DOHH2 (cell line): ENCODE data around the gene RTP3.

Experiments
- H3F3A ChIP-seq: fragments of 200-600 bp; sonication (generic), shearing (Covaris generic); 2 replicates; pipeline ENCODE4 v1.6.0; 2016; ENCODE audit warnings: antibody characterized with exemption, mild to moderate bottlenecking; ENCODE audit not compliant: control insufficient read depth, insufficient read depth
- H3K27ac ChIP-seq: fragments of 200-600 bp; sonication (generic); 2 replicates; pipeline ENCODE4 v1.5.1; 2014; ENCODE audit warnings: low read depth, mild to moderate bottlenecking, low read length, moderate library complexity
- H3K27me3 ChIP-seq: fragments of 200-600 bp; sonication (generic); 2 replicates; pipeline ENCODE4 v1.6.1; 2014; ENCODE audit warnings: mild to moderate bottlenecking, low read length, mixed read lengths; ENCODE audit not compliant: control insufficient read depth
- H3K36me3 ChIP-seq: fragments of 200-600 bp; sonication (generic); 2 replicates; pipeline ENCODE4 v1.6.1; 2014; ENCODE audit warnings: mild to moderate bottlenecking, low read length, moderate library complexity, mixed read lengths; ENCODE audit not compliant: control insufficient read depth
- H3K4me1 ChIP-seq: fragments of 200-600 bp; sonication (generic); 2 replicates; pipeline ENCODE4 v1.6.1; 2014; ENCODE audit warnings: mild to moderate bottlenecking, low read length, mixed read lengths; ENCODE audit not compliant: control insufficient read depth
- H3K4me2 ChIP-seq: fragments of 200-600 bp; sonication (generic); 2 replicates; pipeline ENCODE4 v1.6.0; 2014; ENCODE audit warnings: mild to moderate bottlenecking, low read length, moderate library complexity
- H3K4me3 ChIP-seq: fragments of 200-600 bp; sonication (generic); 2 replicates; pipeline ENCODE4 v1.5.1; 2014; ENCODE audit warnings: mild to moderate bottlenecking, low read length, mixed read lengths
- H3K79me2 ChIP-seq: fragments of 200-600 bp; sonication (generic); 2 replicates; pipeline ENCODE4 v1.6.1; 2014; ENCODE audit warnings: mild to moderate bottlenecking, low read length, mixed read lengths; ENCODE audit not compliant: control insufficient read depth
- H3K9me2 ChIP-seq: fragments of 200-600 bp; sonication (generic); replicated peaks from 2 replicates; pipeline ENCODE4 v1.6.1; 2014; ENCODE audit warnings: mild to moderate bottlenecking, low read length, mixed read lengths; ENCODE audit not compliant: control insufficient read depth
- H3K9me3 ChIP-seq: fragments of 200-600 bp; sonication (generic); 2 replicates; pipeline ENCODE4 v1.6.1; 2014; ENCODE audit warnings: antibody characterized with exemption, low read length, mixed read lengths; ENCODE audit not compliant: control insufficient read depth, insufficient read depth
- H4K20me1 ChIP-seq: fragments of 200-600 bp; sonication (generic); 2 replicates; pipeline ENCODE4 v1.6.0; 2014; ENCODE audit warnings: low read depth, mild to moderate bottlenecking, antibody characterized with exemption, low read length, moderate library complexity; ENCODE audit not compliant: control insufficient read depth, insufficient read depth
- CTCF ChIP-seq: fragments of 200-600 bp; sonication (generic); IDR thresholded peaks from one replicate; pipeline ENCODE4 v1.5.1; 2014; ENCODE audit warnings: antibody characterized with exemption, mild to moderate bottlenecking, low read depth, low read length; ENCODE audit not compliant: poor library complexity, severe bottlenecking
- EZH2phosphoT487 ChIP-seq: fragments of 200-600 bp; sonication (generic); IDR thresholded peaks from 2 replicates; pipeline ENCODE4 v1.6.1; 2017; ENCODE audit warnings: borderline replicate concordance, mild to moderate bottlenecking, antibody characterized with exemption, low read length, moderate library complexity, mixed read lengths

Gene RTP3

GRCh38 chr3:46477756-46478155, 20.0 kb upstream of the RTP3 start:
- H3K9me3 ChIP-seq = no peaks in the 10 kb centered on the region
- H3K36me3 ChIP-seq = no peaks in the 10 kb centered on the region
- TF ChIP-seq CTCF (no peak), EZH2phosphoT487 (no peak)
- no peak overlapping the region for H3K4me2 ChIP-seq
- no peaks in the 10 kb centered on the region for H4K20me1 ChIP-seq
- H3K27me3 ChIP-seq = peaks cover 40% of the 10 kb centered on the region
- no peaks in the 10 kb centered on the region for H3K9me2 ChIP-seq
- no peak overlapping the region for H3K4me3 ChIP-seq
- H3K4me1 ChIP-seq = no peaks in the 10 kb centered on the region
- H3F3A ChIP-seq = no peaks in the 10 kb centered on the region
- H3K27ac ChIP-seq = no peak overlapping the region
- no peaks in the 10 kb centered on the region for H3K79me2 ChIP-seq

GRCh38 chr3:46478341-46478740, 19.4 kb upstream of the RTP3 start:
- H3K4me2 ChIP-seq = no peak overlapping the region
- no peaks in the 10 kb centered on the region for H3K9me2 ChIP-seq
- H3K9me3 ChIP-seq = no peaks in the 10 kb centered on the region
- H4K20me1 ChIP-seq = no peaks in the 10 kb centered on the region
- no peak overlapping the region for H3K4me3 ChIP-seq
- no peaks in the 10 kb centered on the region for H3K79me2 ChIP-seq
- H3F3A ChIP-seq = no peaks in the 10 kb centered on the region
- no peaks in the 10 kb centered on the region for H3K4me1 ChIP-seq
- no peaks in the 10 kb centered on the region for H3K36me3 ChIP-seq
- H3K27ac ChIP-seq = no peak overlapping the region
- no peak for TF ChIP-seq CTCF
- TF ChIP-seq EZH2phosphoT487 = no peak
- peaks cover 39% of the 10 kb centered on the region for H3K27me3 ChIP-seq

GRCh38 chr3:46479021-46479420, 18.8 kb upstream of the RTP3 start:
- Histone ChIP-seq H3K27me3 (peaks cover 36% of the 10 kb centered on the region), H3F3A (no peaks in the 10 kb centered on the region), H3K4me2 (no peak overlapping the region), H3K36me3 (no peaks in the 10 kb centered on the region), H4K20me1 (no peaks in the 10 kb centered on the region), H3K79me2 (no peaks in the 10 kb centered on the region), H3K9me3 (no peaks in the 10 kb centered on the region), H3K4me1 (no peaks in the 10 kb centered on the region), H3K9me2 (no peaks in the 10 kb centered on the region), H3K4me3 (no peak overlapping the region), H3K27ac (no peak overlapping the region)
- TF ChIP-seq EZH2phosphoT487 (no peak), CTCF (no peak)

GRCh38 chr3:46479696-46480095, 18.1 kb upstream of the RTP3 start:
- Histone ChIP-seq H3K4me2 (no peak overlapping the region), H3K27me3 (peaks cover 30% of the 10 kb centered on the region), H3F3A (no peaks in the 10 kb centered on the region), H3K36me3 (no peaks in the 10 kb centered on the region), H3K4me1 (no peaks in the 10 kb centered on the region), H3K79me2 (no peaks in the 10 kb centered on the region), H3K9me3 (no peaks in the 10 kb centered on the region), H3K4me3 (no peak overlapping the region), H3K9me2 (no peaks in the 10 kb centered on the region), H3K27ac (no peak overlapping the region), H4K20me1 (no peaks in the 10 kb centered on the region)
- no peak for TF ChIP-seq CTCF
- no peak for TF ChIP-seq EZH2phosphoT487
